Stimulated activated CD4-positive, alpha-beta T cell treated with anti-CD3 and anti-CD28 coated beads, Interleukin-4, amount 100 ng/mL, for 1 hour (primary cell): Measurements from ENCODE around the gene PRELID2.
"Not testable (repeated sequence)": the region's sequence is repeated elsewhere in the genome, so short reads cannot be mapped to it uniquely, and the experiment has no call there.

Experiments
- DNase-seq: peaks from one replicate; pipeline ENCODE4 v3.0.0-alpha.2; 2020

The PRELID2 gene

DNA sequence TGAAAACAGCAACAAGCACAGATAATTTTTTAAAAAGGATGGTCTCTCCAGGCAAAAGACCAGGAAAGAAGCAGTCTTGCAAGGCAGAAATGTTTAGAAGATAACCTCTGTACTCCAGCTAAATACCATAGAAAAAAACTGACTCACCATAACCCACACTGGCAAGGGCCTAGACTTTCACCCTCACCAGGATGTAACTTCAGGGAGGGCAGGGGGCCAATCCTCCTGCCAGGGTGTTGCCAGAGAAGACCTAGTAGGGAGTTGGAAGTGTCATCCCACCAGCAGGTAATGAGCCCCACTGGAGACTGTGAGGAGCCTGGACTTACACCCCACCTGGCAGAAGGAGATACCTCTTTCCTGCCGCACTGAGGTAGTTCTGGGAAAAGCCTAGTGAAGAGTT, 97.6 kb downstream of the PRELID2 start:
- DNase-seq = no peak

DNA sequence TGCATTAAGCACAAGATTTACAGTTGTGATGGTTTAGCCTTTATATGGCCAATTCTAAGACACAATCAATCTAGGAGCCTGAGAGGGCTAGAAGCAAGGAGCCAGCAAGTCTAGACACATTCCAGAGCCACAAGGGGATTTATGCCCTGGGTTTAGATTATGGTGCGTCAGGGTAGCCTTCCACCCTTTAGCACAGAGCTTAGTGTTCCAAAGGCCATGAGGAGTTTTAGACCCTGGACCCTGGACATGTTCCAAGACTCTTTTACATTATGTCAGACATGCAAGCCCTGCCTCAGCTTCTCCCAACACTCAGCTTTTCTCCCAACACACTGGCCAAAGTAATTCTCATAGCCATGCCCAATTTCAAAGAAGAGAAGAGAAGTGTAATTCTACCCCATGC, 105.2 kb downstream of the PRELID2 start:
- DNase-seq = not testable (repeated sequence)

DNA sequence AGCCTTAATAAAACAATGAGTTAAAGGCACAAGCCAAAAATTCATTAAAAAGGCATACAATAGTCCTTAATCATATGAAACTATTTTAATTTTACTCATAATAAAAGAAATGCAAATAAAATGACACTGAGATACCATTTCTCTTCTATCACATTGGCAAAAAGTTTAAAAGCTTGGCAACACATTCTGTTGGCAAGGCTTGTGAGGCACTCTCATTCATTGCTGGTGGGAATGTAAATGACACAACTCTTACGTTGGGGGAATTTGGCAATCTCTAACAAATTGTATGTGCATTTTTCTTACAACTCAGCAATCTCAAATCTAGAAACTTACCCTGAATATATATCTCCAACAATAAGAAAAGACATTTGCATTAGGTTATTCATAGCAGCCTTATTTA, 111.6 kb downstream of the PRELID2 start:
- no peak for DNase-seq

DNA sequence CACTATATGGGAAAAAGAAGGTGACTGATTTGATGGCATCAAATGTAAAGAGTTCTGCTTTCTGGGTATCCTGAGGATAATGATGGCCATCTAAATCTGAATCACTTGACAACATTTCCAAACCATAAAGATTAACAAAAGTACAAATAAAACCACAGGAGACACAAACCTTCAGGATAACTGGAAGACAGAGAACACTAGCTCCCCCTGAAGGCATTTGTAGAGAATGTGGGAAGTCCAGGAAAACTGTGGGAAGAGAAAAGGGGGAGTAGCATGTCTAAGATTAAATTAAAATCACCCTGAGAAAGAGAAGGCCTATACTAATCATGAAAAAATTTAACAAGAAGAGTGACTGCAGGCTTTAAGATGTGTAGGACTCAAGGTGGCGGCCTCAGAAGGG, 116.2 kb downstream of the PRELID2 start:
- no peak for DNase-seq

DNA sequence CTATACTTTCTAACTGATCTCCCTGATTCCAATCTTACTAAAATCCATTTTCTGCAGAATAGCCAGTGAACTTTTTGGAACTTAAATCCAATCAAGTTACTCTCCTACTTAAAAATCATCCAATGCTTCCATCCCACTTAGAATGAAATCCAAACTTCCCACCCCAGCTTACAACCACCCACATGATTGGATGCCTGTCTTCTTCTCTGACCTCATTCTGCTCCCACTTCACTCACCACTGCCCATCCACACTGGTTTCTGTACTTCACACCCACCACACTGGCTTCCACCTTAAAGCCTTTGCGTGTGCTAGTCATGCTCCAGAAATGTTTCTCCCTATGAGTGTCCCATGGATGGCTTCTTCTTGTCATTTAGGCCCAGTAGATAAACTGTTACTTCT, 119.7 kb downstream of the PRELID2 start:
- DNase-seq = no peak

DNA sequence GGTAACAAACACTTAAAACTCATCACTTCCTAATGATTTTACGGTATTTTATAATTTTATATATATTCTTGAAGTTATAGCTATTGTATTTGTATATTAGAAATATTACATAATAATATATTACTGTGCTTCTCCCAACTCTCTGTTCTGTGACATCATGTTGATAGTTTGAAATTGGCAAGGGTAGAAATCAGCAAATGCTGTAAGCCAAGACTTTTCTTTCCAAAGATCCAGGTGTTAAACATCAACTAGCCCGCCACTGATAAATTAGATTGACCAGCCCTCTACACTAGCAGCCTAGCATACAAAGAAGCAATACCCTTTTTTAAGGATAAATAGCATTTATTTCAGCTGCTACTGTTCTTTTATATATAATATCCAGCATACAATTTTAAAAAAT, 122.9 kb downstream of the PRELID2 start:
- DNase-seq = no peak

DNA sequence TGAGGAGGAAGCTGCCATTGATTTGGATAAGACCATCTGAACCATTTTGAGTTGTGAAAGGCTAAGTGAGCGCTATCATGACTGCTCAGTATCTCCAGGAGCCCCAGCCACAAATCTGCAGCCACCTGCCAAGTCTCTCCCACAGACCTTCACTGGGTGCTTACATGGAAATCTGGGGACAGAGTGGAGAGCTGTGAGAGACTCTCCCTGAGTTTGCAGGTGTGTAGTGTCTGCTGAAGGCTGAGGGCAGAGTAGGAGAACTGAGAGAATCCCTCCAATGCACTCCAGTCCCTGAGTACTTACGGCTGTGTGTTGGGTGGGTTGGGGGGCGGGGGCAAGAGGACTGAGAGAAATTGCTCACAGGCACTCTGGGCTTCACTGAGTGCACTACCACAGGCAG, 123.7 kb downstream of the PRELID2 start:
- no peak for DNase-seq
